ACC112 (cell line): ENCODE results near the gene WDR54.

Source experiments
- H2AFZ ChIP-seq: fragments of 200-600 bp; sonication (generic); one replicate; pipeline ENCODE4 v1.6.0; 2017; ENCODE audit warnings: antibody characterized with exemption, low read length; ENCODE audit not compliant: unreplicated experiment
- H3K27ac ChIP-seq: fragments of 200-600 bp; sonication (generic); 2 replicates; pipeline ENCODE4 v1.5.1; 2014; ENCODE audit warnings: low read depth, mild to moderate bottlenecking, antibody characterized with exemption, low read length, moderate library complexity
- H3K27me3 ChIP-seq: fragments of 200-600 bp; sonication (generic); 2 replicates; pipeline ENCODE4 v1.6.1; 2014; ENCODE audit warnings: mild to moderate bottlenecking, antibody characterized with exemption, low read length, moderate library complexity, mixed read lengths; ENCODE audit not compliant: insufficient read depth
- H3K36me3 ChIP-seq: fragments of 200-600 bp; sonication (generic); 2 replicates; pipeline ENCODE4 v1.6.1; 2016; ENCODE audit warnings: mild to moderate bottlenecking, antibody characterized with exemption, low read length, moderate library complexity, mixed read lengths; ENCODE audit not compliant: insufficient read depth
- H3K4me1 ChIP-seq: fragments of 200-600 bp; sonication (generic); one replicate; pipeline ENCODE4 v1.6.1; 2016; ENCODE audit warnings: low read length, mixed read lengths; ENCODE audit not compliant: insufficient read depth, unreplicated experiment, control insufficient read depth
- H3K4me3 ChIP-seq: fragments of 200-600 bp; sonication (generic); 2 replicates; pipeline ENCODE4 v1.5.1; 2014; ENCODE audit warnings: mild to moderate bottlenecking, low read depth, low read length
- H3K79me2 ChIP-seq: fragments of 200-600 bp; sonication (generic); one replicate; pipeline ENCODE4 v1.6.0; 2016; ENCODE audit warnings: low read length; ENCODE audit not compliant: control insufficient read depth, unreplicated experiment, insufficient read depth

The WDR54 gene

GRCh38 chr2:74406035-74406434, 15.5 kb upstream of the WDR54 start:
- Histone ChIP-seq H3K79me2 (no peaks in the 10 kb centered on the region), H3K4me1 (peaks cover 9% of the 10 kb centered on the region), H3K27me3 (no peaks in the 10 kb centered on the region), H3K4me3 (no peak overlapping the region), H3K36me3 (no peaks in the 10 kb centered on the region), H2AFZ (no peak overlapping the region), H3K27ac (no peak overlapping the region; the same call in 1 of the 2 replicates)

DNA sequence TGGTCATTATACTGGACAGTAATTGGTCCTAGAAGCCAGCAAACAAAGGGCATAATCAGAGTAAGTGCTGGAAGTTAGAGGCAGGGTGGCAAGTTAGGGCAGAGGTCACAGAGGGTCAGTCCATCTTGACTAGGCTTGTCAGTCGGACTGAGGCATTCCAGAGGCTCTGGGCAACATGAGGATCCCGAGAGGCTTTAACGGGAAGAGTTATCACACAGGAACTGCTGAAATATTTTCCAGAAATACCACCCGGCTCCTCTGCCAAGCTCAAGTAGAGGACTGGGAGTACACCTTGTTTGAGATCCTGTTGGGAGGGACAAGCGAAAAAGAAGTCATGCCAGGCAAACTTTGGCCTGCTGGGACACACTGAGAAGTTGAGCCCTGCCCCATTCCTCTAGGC, 13.8 kb upstream of the WDR54 start:
- Histone ChIP-seq H2AFZ (no peak overlapping the region), H3K4me1 (peaks cover 9% of the 10 kb centered on the region), H3K4me3 (no peak overlapping the region), H3K79me2 (no peaks in the 10 kb centered on the region), H3K27me3 (no peaks in the 10 kb centered on the region), H3K36me3 (no peaks in the 10 kb centered on the region), H3K27ac (no peak overlapping the region)

GRCh38 chr2:74413001-74413698, 8.4 kb upstream of the WDR54 start:
- H3K4me3 ChIP-seq: no peak overlapping the region
- no peaks in the 10 kb centered on the region for H3K36me3 ChIP-seq
- no peaks in the 10 kb centered on the region for H3K79me2 ChIP-seq
- no peak overlapping the region for H2AFZ ChIP-seq
- peaks cover 3% of the 10 kb centered on the region; the same call in 1 of the 2 replicates for H3K27me3 ChIP-seq
- H3K4me1 ChIP-seq: no peaks in the 10 kb centered on the region
- H3K27ac ChIP-seq: no peak overlapping the region

DNA sequence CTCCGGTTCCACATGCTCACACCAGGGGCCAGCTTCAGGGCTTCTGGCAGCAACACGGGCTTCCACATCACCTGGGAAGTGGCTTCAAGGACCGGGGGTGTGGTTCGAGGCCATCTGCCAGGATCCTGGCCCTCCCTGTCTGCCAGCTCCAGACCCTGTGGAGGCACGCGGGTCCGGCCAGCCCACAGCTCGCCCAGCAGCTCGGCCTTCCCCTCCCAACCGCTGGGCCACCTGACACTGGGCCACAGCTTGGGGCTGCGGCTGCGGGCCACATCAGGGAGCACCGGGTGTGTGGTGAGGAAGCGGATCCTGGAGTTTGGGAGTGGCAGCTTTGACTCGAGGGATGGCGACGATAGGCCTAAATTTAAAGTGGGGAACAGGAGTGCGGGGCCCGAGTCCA, 7.1 kb upstream of the WDR54 start:
- Histone ChIP-seq H3K36me3 (no peaks in the 10 kb centered on the region), H3K4me3 (peak overlapping the region; percentile 74), H3K27ac (no peak overlapping the region), H3K79me2 (no peaks in the 10 kb centered on the region), H3K27me3 (peaks cover 3% of the 10 kb centered on the region; the same call in 1 of the 2 replicates), H3K4me1 (peaks cover 3% of the 10 kb centered on the region), H2AFZ (peak overlapping the region; percentile 53)

DNA sequence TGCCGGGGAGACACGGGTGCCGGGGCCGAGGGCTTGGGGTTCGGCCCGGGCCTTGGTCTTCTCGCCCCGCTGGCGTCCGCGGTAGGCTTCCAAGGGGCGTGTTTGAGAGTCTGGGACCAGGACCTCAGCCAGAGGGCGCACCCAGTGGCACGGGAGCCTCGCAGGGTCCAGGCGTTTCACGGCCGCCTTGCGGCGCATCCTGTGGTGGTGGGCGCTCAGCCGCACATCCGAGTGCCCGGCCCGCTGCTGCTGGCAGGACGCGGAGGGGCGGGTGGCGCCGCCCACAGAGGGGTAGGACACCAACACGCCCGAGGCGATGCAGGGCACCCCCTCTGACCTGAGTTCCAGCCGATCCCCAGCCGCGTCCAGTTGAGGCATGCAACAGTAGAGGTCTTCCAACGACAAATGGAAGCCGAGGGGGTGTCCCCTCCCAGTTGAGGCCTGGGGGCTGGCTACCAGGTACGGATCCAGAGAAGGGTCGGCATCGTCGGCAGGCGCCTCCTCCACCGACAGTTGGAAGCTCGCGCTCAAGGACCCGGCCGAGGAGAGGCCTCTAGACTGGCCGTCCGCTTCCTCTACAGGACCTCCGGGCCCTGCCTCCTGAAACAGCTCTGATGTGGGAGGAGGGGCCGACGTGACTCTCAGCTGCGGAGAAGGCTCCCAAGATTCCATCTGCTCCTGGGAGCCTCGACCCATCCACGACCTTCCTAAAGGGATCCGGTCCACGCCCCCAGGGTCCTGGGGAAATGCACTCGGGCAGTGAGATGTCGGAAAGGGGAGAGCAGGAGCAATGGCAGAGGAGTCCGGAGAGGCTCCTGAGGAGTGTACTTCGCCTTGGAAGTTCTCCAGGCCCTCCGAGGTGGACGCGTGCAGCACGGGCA, 6.4 kb upstream of the WDR54 start:
- peaks cover 3% of the 10 kb centered on the region; the same call in 1 of the 2 replicates for H3K27me3 ChIP-seq
- no peaks in the 10 kb centered on the region for H3K36me3 ChIP-seq
- no peak overlapping the region for H3K27ac ChIP-seq
- H3K4me1 ChIP-seq: peaks cover 3% of the 10 kb centered on the region
- peak overlapping the region; percentile 74 for H3K4me3 ChIP-seq
- no peaks in the 10 kb centered on the region for H3K79me2 ChIP-seq
- peak overlapping the region; percentile 53 for H2AFZ ChIP-seq

DNA sequence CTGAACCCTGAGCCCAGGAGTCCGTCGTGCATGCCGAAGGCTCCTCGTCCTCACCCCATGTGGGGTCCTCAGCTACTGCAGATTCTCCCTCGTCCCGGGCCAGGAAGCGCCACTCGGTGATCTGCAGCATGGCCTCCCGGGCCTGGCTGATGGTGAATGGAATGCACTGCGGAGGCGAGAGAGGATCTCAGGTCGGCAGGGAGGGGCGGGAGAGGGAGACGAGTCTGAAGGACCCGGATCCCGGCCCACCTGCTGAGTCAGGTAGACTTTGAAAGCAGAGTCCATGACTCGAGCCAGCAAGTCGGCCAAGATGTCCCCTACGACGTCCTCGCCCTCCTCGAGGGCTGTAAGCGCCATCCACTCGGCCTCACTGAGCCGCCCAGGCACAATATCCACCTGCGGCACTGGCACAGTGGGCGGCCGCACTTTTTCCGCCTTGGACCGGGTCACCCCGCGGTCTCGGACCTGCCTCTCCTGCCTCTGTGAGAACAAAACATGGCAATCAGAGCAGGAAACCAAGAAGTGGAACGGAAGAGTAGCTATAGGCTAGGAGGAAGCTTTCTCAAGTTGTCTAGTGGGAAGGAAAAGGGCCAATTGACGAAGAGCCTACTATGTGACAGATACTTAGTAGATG, 5.7 kb upstream of the WDR54 start:
- Histone ChIP-seq H3K27ac (no peak overlapping the region), H3K36me3 (no peaks in the 10 kb centered on the region), H3K4me1 (peaks cover 3% of the 10 kb centered on the region), H3K27me3 (peaks cover 3% of the 10 kb centered on the region; the same call in 1 of the 2 replicates), H3K79me2 (no peaks in the 10 kb centered on the region), H3K4me3 (peak overlapping the region; percentile 74), H2AFZ (peak overlapping the region; percentile 53)

DNA sequence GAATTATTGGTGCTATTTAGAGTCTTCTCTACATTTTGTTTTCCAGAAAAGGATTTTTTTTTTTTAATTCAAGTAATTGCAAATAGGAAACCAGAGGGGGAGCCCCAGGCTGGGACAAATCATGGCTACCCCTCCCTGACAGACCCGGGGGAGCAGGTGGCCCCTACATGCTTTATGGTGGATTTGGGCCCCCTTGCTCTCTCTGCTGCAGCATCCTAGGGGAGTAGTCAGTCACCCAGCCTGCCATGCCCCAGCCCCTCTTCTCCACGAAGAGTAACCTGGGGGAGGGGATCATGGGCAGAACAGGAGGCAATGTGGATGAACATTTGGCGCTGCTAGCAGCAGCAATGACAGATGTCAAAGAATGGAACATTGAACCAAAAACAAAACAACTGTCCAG, 4.8 kb upstream of the WDR54 start:
- H3K79me2 ChIP-seq: no peaks in the 10 kb centered on the region
- peaks cover 3% of the 10 kb centered on the region for H3K4me1 ChIP-seq
- H3K27ac ChIP-seq: no peak overlapping the region
- H2AFZ ChIP-seq: no peak overlapping the region
- peaks cover 3% of the 10 kb centered on the region; the same call in 1 of the 2 replicates for H3K27me3 ChIP-seq
- H3K36me3 ChIP-seq: no peaks in the 10 kb centered on the region
- no peak overlapping the region for H3K4me3 ChIP-seq

DNA sequence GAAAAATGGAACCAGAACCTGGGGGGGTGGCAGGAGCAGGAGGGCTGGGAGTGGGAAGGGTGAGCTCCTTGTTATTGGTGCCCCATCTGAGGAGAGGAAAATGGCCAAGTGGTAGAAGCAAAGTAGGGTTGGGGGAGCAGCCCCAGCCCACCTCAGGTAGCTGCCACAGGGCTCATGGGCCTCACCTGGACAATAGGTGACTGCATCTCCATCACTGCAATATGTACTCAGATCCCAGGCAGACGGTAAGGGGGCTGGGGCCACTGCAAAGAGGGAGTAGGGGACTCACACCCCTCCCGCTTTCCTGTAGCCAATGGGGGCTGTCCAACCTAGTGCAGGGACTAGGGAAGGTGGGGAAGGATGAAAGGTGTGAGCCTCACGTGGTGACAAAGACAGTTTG, 4.3 kb upstream of the WDR54 start:
- Histone ChIP-seq H2AFZ (no peak overlapping the region), H3K4me1 (peaks cover 3% of the 10 kb centered on the region), H3K79me2 (no peaks in the 10 kb centered on the region), H3K36me3 (no peaks in the 10 kb centered on the region), H3K4me3 (no peak overlapping the region), H3K27me3 (peaks cover 3% of the 10 kb centered on the region; the same call in 1 of the 2 replicates), H3K27ac (no peak overlapping the region)

GRCh38 chr2:74417763-74418162, 3.8 kb upstream of the WDR54 start:
- peaks cover 3% of the 10 kb centered on the region; the same call in 1 of the 2 replicates for H3K27me3 ChIP-seq

DNA sequence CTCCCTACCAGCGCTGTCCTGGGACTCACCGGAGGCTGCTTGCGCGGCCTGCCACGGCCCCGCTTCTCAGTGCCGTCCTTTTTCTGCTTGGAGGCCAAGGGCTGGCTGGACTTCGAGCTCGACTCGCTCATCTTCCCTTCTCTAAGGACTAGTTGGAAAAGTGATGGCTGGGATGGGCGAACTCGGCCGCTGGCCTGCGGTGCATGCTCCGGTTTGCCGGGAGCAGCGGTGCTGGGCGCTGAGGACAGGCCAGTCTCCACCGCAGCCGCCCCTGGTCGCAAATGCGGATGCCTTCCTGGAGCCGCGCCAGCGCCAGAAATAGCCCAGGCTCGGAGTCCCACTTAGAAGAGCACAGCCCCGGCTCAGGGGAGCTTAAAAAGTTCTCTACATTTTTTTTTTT, 3.2 kb upstream of the WDR54 start:
- Histone ChIP-seq H3K4me3 (no peak overlapping the region), H3K79me2 (no peaks in the 10 kb centered on the region), H3K27ac (no peak overlapping the region), H2AFZ (no peak overlapping the region), H3K27me3 (peaks cover 3% of the 10 kb centered on the region; the same call in 1 of the 2 replicates), H3K4me1 (peaks cover 3% of the 10 kb centered on the region), H3K36me3 (no peaks in the 10 kb centered on the region)

More at GRCh38 chr2:74417763-74418162, 3.8 kb upstream of the WDR54 start:
- H3K4me1 ChIP-seq: peaks cover 3% of the 10 kb centered on the region
- H3K27ac ChIP-seq: no peak overlapping the region
- H3K4me3 ChIP-seq: no peak overlapping the region
- no peak overlapping the region for H2AFZ ChIP-seq
- H3K36me3 ChIP-seq: no peaks in the 10 kb centered on the region
- no peaks in the 10 kb centered on the region for H3K79me2 ChIP-seq
